HG03457 (cell line): ENCODE measurements around the gene APLP2.
"Not testable (repeated sequence)": the region's sequence is repeated elsewhere in the genome, so short reads cannot be mapped to it uniquely, and the experiment has no call there.

Source experiments
- ATAC-seq: cut with Tn5 transposase; IDR thresholded peaks from one replicate; pipeline ENCODE4 v1.9.1; 2021; ENCODE audit warnings: moderate number of reproducible peaks; ENCODE audit not compliant: unreplicated experiment

APLP2 gene

GRCh38 chr11:130188585-130189347 lies 119.1 kb downstream of the APLP2 start:
- ATAC-seq: no peak

DNA sequence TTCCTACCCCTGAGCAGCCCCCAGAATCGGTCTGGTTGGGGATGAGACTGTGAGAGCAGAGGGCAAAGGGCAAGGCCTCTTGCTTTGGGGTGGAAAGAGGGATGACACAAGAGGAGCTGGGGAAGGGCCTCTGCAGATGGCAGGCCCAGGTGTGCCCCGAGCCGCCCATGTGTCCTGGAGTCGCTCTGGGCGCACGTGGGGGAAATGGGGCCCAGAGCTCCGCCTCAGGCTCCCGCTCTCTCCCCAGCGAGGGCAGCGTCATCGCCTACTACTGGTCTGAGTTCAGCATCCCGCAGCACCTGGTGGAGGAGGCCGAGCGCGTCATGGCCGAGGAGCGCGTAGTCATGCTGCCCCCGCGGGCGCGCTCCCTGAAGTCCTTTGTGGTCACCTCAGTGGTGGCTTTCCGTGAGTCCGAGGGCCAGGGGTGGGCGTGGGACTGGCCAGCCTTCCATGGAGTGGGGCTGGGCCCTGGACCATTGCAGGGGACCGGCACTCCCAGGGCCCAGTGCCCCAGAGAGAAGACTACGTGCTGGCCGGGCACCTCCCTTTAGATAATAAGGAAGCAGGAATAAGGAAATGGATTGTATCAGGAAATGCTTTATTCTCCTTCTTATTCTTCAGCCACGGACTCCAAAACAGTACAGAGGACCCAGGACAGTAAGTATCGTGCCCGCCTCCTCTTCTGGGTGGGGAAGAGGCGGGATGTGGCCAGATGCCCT lies 120.0 kb downstream of the APLP2 start:
- no peak for ATAC-seq

DNA sequence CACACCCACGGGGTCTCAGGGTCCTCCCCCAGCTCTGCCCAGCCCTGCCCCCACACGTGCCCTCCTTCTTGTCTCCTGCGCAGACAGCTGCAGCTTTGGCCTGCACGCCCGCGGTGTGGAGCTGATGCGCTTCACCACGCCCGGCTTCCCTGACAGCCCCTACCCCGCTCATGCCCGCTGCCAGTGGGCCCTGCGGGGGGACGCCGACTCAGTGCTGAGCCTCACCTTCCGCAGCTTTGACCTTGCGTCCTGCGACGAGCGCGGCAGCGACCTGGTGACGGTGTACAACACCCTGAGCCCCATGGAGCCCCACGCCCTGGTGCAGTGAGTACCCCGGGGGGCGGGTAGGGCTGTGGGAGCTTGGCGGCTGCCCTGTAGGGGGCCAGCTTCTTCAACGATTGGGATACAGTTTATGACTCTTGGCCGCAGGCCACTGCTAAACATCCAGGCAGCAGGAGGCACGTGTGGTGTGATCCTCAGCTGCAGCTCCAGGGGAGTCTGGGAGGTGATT lies 120.7 kb downstream of the APLP2 start:
- ATAC-seq: no peak

DNA sequence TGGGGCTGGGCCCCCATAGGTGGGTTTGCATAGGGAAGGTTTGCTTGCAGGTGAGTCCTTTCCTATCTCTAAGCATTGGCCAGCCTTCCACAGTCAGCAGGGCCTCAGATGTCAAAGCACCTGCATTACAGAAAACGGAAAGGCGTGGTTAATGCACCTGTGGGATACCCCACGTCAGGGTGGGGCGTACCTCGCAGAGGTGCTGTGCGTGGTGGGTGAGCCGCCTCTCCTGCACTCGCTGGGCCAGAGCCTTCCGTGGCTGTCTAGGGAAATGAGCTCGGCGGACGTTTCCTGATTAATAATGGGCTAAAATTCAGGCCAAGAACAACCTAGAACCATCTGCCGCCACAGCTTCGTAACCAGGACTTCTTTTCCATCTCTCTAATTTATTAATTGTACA lies 122.2 kb downstream of the APLP2 start:
- ATAC-seq: no peak

- ATAC-seq: no peak
Observed at GRCh38 chr11:130192845-130193267, 123.2 kb downstream of the APLP2 start.

DNA sequence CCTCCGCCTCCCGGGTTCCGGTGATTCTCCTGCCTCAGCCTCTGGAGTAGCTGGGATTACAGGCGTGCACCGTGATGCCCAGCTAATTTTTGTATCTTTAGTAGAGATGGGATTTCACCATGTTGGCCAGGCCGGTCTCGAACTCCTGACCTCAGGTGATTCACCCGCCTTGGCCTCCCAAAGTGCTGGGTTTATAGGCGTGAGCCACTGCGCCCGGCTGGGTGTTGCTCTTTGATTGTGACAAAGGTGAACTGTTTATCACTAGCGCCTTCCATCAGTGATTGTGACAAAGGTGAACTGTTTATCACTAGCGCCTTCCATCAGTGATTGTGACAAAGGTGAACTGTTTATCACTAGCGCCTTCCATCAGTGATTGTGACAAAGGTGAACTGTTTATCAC lies 123.9 kb downstream of the APLP2 start:
- not testable (repeated sequence) for ATAC-seq
